ENCODE measurements around the gene EIF3D. TPM values are rescaled to one million over a fixed set of nuclear protein-coding genes. Genes with fewer than 3 reads are reported as not detected.
A peak's percentile ranks its signal among the peaks of the same experiment; 100 is the strongest.

The EIF3D gene
- total and polyA plus RNA-seq, 2 of the 13 experiments (the other 11 are each of a cell fraction or from before 2014, with no cell fraction given) = 118 to 274 TPM

- no peak for TF ChIP-seq HNRNPUL1 (IDR thresholded peaks at IDR 0.05; ENCODE audit: low read depth, low read length)
- no peak for TF ChIP-seq BRD4 (CRISPR knock-in tag; IDR thresholded peaks at IDR 0.05)
Observed at GRCh38 chr22:36512333-36512732, 16.6 kb downstream of the EIF3D start (continued).

DNA sequence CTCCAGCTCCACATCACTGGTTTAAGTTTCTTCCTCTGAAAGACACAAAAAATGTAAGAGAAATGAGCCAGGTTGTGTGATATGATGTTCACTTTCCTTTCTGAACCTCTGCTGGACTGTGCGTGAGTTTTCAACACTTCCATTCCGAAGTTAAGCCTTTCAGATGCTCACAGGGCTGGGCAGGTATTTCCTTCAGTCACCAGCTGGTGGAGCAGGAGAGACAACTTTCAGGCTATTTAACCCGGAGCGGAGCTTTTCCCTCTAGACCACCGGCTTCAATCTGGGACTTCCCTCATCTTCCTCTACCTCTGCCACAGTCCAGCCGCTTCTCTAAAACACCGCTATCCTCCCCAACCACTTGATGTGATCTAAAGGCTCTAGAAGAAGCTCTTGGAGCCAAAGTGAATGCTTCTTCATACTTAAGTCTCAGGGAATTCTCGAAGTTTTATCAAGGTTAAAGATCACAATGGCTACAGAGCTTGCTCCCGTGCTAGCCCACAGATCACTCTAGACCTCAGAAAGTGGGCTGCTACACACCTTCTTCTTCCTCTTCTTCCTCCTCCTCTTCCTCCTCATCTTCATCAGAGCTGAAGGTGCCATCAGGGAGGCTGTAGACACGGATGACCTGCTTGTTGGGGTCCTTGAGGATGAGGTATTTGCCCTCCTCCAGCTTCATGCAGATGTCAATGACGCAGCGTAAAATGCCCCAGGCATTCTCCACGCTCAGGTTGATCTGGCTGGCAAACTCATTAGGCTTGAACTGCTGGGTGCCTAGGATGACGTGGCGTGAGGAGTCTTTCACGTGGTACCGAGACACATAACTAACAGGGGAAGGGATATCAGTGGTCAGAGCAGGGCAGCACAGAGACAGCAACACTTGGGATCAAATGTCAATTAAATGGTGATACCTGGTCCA, 17.7 kb downstream of the EIF3D start:
- BruUV-seq (replicated peaks) = no TSS peak
- CTCF ChIA-PET (ENCODE audit: low intra/inter-chr PET ratio, low total read pairs) = no interaction called here
- H3K4me2 ChIP-seq (ENCODE audit: low read depth, low read length) = no peak overlapping the region
- peak; percentile 70 for FAIRE-seq
- H3K4me3 ChIP-seq (replicated peaks in 1 of 3; ENCODE audit: insufficient read depth in 1 of 3, low read depth in 2 of 3, low read length in 3 of 3) = no peak overlapping the region
- 87% methylated on average over 17 of the region's 17 CpGs for WGBS (ENCODE audit: low lambda C conversion rate)
- no peak overlapping the region for H2AFZ ChIP-seq (ENCODE audit: low read length)
- intact Hi-C loops (cut with micrococcal nuclease; ENCODE audit: unreplicated experiment) = no loop called here
- no peaks in the 10 kb centered on the region for H3K79me2 ChIP-seq (ENCODE audit: insufficient read depth, low read length)
- in situ Hi-C loops (cut with HindIII; ENCODE audit: extremely low pct_ligation_motif_present, low pct_unique_long_range_greater_than_20kb) = no loop called here
- POLR2A ChIA-PET = interaction anchor here (1.2 to 3.4 kb wide), 4 partner anchors 11 to 30 kb away, joined by 3 to 18 read pairs (median 7); partner anchors contain the start of genes EIF3D and TXN2
- 0 out of 2 replicates have a peak, but pooled peaks cover 2% of the 10 kb centered on the region for H4K20me1 ChIP-seq (ENCODE audit: insufficient read depth, low read length)
- H3K27me3 ChIP-seq (ENCODE audit: control insufficient read depth in 1 of 2, insufficient read depth in 2 of 2, low read length in 2 of 2) = no peaks in the 10 kb centered on the region
- H3K9ac ChIP-seq (ENCODE audit: insufficient read depth, low read depth, low read length) = no peak overlapping the region
- TF ChIP-seq ETV6 (CRISPR knock-in tag; conservative IDR thresholded peaks at IDR 0.05) = no peak
- peak; percentile 19; the same call in 1 of the 2 replicates for TF ChIP-seq STAG1 (CRISPR knock-in tag; IDR thresholded peaks at IDR 0.05)
- peak; percentile 22 for TF ChIP-seq RBM22 (optimal IDR thresholded peaks at IDR 0.05; ENCODE audit: low read length)
- no peak for TF ChIP-seq FOXA1 (IDR thresholded peaks at IDR 0.05)
- TF ChIP-seq FOXA1 (CRISPR knock-in tag; IDR thresholded peaks at IDR 0.05) = no peak
- peak; percentile 49 for TF ChIP-seq CTCF (CRISPR knock-in tag; IDR thresholded peaks at IDR 0.05)
- peak; percentile 25 for TF ChIP-seq TEAD3 (CRISPR knock-in tag; optimal IDR thresholded peaks at IDR 0.05; ENCODE audit: borderline replicate concordance)
- 0 out of 2 replicates have a peak, but pooled peaks have one; percentile 27 for TF ChIP-seq RBFOX2 (IDR thresholded peaks at IDR 0.05; ENCODE audit: low read depth, low read length)
- peak; percentile 8; the same call in 1 of the 2 replicates for TF ChIP-seq SMC3 (IDR thresholded peaks at IDR 0.05; ENCODE audit: low read length)
- no peak overlapping the region for H3K27ac ChIP-seq (ENCODE audit: extremely low read length, insufficient read depth, low read length)
- peak; percentile 54 for DNase-seq (ENCODE audit: low spot score)
- ATAC-seq = peak; percentile 50
- peaks cover 14% of the 10 kb centered on the region for H3K4me1 ChIP-seq (ENCODE audit: insufficient read depth, low read length)
- H3K9me3 ChIP-seq (ENCODE audit: low read length) = no peaks in the 10 kb centered on the region
- H3K36me3 ChIP-seq (replicated peaks in 1 of 2; ENCODE audit: control insufficient read depth in 1 of 2, insufficient read depth in 2 of 2, low read length in 2 of 2) = peaks cover 25 to 54% of the 10 kb centered on the region in 2 experiments
